Measurements from ENCODE around the gene STRN4. TPM values are rescaled to one million over a fixed set of nuclear protein-coding genes. Genes with fewer than 3 reads are reported as not detected.
A peak's percentile ranks its signal among the peaks of the same experiment; 100 is the strongest.

The STRN4 gene
- total RNA-seq, 1 donor from 2014 or later, result 69.8 TPM

- H3K27me3 Mint-ChIP-seq (ENCODE audit: low read depth), result no peaks in the 10 kb centered on the region
- H3K36me3 Mint-ChIP-seq (ENCODE audit: low read depth), result peaks cover 4% of the 10 kb centered on the region
- H3K4me1 Mint-ChIP-seq (ENCODE audit: low read depth), result peaks cover 22% of the 10 kb centered on the region
- DNase-seq (ENCODE audit: low spot score), result no peak
- H3K4me3 Mint-ChIP-seq (ENCODE audit: unreplicated experiment), result no peak overlapping the region
- no peak overlapping the region for H3K27ac Mint-ChIP-seq (ENCODE audit: unreplicated experiment)
- TF ChIP-seq, protein P1, sequence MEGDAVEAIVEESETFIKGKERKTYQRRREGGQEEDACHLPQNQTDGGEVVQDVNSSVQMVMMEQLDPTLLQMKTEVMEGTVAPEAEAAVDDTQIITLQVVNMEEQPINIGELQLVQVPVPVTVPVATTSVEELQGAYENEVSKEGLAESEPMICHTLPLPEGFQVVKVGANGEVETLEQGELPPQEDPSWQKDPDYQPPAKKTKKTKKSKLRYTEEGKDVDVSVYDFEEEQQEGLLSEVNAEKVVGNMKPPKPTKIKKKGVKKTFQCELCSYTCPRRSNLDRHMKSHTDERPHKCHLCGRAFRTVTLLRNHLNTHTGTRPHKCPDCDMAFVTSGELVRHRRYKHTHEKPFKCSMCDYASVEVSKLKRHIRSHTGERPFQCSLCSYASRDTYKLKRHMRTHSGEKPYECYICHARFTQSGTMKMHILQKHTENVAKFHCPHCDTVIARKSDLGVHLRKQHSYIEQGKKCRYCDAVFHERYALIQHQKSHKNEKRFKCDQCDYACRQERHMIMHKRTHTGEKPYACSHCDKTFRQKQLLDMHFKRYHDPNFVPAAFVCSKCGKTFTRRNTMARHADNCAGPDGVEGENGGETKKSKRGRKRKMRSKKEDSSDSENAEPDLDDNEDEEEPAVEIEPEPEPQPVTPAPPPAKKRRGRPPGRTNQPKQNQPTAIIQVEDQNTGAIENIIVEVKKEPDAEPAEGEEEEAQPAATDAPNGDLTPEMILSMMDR (IDR thresholded peaks at IDR 0.05), result peak; percentile 85
- H3K9me3 Mint-ChIP-seq (ENCODE audit: low read depth), result no peaks in the 10 kb centered on the region
These were observed 2.3 kb upstream of the STRN4 start for GRCh38 chr19:46748325-46749109.

DNA sequence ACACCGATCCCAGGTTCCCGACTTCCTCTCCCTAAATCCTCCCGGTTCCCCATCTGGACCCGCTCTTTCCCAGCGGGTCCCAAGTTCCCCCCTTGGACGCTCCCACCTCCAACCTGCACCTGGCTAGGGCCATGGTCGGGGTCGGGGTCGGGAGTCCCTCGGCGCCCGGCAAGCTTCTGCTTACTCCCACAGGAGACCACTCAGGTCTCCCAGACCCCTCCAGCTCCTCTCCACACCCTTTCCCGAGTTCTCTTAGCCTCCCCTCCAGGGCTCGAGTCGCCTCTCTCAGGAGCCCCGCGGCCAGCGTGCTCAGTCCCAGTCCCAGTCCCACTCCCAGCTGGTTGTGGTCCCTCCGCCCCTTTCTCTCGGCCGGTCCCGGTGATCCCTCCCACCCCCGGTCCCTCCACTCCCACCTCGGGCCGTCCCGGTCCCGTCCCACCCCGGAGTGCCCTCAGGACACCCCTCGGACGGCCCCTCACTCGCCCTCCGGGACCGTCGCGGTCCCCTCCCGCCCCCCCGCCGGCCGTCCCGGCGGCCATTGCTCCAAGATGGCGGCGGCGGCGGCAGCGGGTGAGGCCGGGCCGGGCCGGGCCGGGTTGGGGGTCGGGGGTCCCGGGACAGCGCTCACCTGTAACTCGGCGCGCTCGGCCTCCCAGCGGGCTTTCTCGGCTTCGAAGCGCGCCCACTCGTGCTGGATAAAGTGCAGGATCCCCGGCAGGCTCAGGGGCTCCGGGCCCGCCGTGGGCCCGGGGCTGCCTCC is 549 bp downstream of the STRN4 start, which contains the start of gene FKRP:
Gene FKRP, plus strand, starts transcription at position 537 of the 760 bp plus-strand sequence. CDS start 9,394 bp downstream, outside the sequence.
- no peaks in the 10 kb centered on the region for H3K9me3 Mint-ChIP-seq (ENCODE audit: low read depth)
- no peak for DNase-seq (ENCODE audit: low spot score)
- H3K27ac Mint-ChIP-seq (ENCODE audit: unreplicated experiment), result peak within 1 kb of the TSS; percentile 86
- H3K27me3 Mint-ChIP-seq (ENCODE audit: low read depth), result no peaks in the 10 kb centered on the region
- no peaks in the 10 kb centered on the region for H3K36me3 Mint-ChIP-seq (ENCODE audit: low read depth)
- peaks cover 42% of the 10 kb centered on the region for H3K4me1 Mint-ChIP-seq (ENCODE audit: low read depth)
- TF ChIP-seq, protein P1 (IDR thresholded peaks at IDR 0.05), result no peak
- H3K4me3 Mint-ChIP-seq (ENCODE audit: unreplicated experiment), result peak within 1 kb of the TSS; percentile 97

DNA sequence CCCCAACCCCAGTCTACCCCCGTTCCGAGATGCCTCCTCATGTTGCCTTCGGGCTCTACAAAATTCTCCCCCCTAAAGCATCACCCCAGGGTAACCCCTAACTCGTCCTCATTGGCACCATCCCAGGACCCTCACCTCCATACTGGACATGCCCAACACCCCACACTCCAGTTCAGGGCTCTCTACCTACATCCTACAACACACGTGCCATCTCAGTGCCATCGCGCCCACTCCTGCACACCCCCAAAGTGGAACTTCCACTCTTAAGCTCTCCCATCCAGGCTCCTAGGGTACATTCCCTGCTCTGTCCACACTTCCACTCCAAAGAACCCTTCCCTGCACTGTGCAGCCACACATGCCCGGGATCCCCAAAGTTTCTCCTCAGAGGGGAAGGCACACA is 1.2 kb downstream of the STRN4 start:
- Mint-ChIP-seq H3K27ac (ENCODE audit: unreplicated experiment) (peak overlapping the region; percentile 86), H3K36me3 (ENCODE audit: low read depth) (no peaks in the 10 kb centered on the region), H3K4me3 (ENCODE audit: unreplicated experiment) (peak overlapping the region; percentile 97), H3K27me3 (ENCODE audit: low read depth) (no peaks in the 10 kb centered on the region), H3K9me3 (ENCODE audit: low read depth) (no peaks in the 10 kb centered on the region), H3K4me1 (ENCODE audit: low read depth) (peaks cover 49% of the 10 kb centered on the region)
- no peak for DNase-seq (ENCODE audit: low spot score)
- TF ChIP-seq, protein P1 (IDR thresholded peaks at IDR 0.05), result no peak

DNA sequence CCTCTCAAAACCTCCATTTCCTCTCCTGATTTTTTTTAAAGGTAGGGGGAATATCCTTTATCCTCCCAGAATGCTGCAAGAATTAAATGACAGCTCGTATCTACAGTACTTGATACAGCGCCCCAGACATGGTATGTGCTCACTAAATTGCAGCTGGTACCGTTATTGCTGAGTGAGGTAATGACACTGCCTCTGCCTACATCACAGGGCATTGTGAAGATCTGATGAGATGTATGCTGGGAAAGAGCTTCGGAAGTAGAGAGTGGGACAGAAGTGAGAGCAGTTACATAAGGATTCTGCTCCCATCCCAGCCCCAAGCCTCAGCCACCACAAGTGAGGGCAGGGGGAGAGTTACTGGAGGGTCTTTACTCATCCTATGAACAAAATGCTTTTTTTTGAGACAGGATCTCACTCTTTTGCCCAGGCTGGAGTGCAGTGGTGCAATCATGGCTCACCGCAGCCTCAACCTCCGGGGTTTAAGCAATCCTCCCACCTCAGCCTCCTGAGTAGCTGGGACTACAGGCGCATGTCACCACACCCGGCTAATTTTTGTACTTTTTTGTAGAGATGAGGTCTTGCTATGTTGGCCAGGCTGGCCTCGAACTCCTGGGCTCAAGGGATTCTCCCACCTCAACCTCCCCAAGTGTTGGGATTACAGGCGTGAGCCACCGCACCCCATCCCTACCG is 2.1 kb downstream of the STRN4 start:
- no peaks in the 10 kb centered on the region for H3K27me3 Mint-ChIP-seq (ENCODE audit: low read depth)
- H3K4me1 Mint-ChIP-seq (ENCODE audit: low read depth), result peaks cover 55% of the 10 kb centered on the region
- no peaks in the 10 kb centered on the region for H3K9me3 Mint-ChIP-seq (ENCODE audit: low read depth)
- H3K27ac Mint-ChIP-seq (ENCODE audit: unreplicated experiment), result no peak overlapping the region
- H3K36me3 Mint-ChIP-seq (ENCODE audit: low read depth), result no peaks in the 10 kb centered on the region
- H3K4me3 Mint-ChIP-seq (ENCODE audit: unreplicated experiment), result peak overlapping the region; percentile 97
- TF ChIP-seq, protein P1 (IDR thresholded peaks at IDR 0.05), result no peak
- DNase-seq (ENCODE audit: low spot score), result no peak

DNA sequence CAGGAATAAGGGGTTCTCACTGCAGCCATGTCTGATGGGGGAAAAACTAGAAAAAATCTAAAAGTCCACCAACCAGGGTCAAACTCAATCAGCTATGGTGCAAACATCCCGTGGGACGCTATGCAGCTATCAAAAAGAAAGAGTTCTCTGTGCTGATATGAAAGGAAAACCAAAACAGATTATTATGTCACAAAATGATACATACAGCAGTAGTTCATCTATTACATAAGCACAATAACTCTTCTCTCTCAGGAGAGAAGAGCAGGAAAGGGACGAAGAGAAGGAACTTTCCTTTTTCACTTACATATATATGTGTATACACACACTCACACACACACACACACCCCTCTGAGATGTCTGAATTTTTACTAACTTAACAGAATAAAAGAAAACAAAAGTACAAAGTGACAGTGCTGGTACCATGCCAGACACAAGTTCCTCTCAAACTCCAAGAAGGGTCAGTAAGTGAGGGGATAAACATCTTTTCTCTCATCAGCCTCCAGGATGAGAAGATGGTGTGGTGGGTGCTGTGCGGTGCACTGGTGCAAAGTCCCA is 3.2 kb downstream of the STRN4 start:
- H3K9me3 Mint-ChIP-seq (ENCODE audit: low read depth), result no peaks in the 10 kb centered on the region
- H3K4me1 Mint-ChIP-seq (ENCODE audit: low read depth), result peaks cover 55% of the 10 kb centered on the region
- no peaks in the 10 kb centered on the region for H3K27me3 Mint-ChIP-seq (ENCODE audit: low read depth)
- H3K4me3 Mint-ChIP-seq (ENCODE audit: unreplicated experiment), result no peak overlapping the region
- no peak for DNase-seq (ENCODE audit: low spot score)
- H3K27ac Mint-ChIP-seq (ENCODE audit: unreplicated experiment), result no peak overlapping the region
- TF ChIP-seq, protein P1 (IDR thresholded peaks at IDR 0.05), result no peak
- peaks cover 2% of the 10 kb centered on the region for H3K36me3 Mint-ChIP-seq (ENCODE audit: low read depth)
